ENCODE results near the gene KDSR. TPM values are rescaled to one million over a fixed set of nuclear protein-coding genes. Genes with fewer than 3 reads are reported as not detected.

Gene KDSR
- total RNA-seq, 1 donor from 2014 or later = 208 TPM

DNA sequence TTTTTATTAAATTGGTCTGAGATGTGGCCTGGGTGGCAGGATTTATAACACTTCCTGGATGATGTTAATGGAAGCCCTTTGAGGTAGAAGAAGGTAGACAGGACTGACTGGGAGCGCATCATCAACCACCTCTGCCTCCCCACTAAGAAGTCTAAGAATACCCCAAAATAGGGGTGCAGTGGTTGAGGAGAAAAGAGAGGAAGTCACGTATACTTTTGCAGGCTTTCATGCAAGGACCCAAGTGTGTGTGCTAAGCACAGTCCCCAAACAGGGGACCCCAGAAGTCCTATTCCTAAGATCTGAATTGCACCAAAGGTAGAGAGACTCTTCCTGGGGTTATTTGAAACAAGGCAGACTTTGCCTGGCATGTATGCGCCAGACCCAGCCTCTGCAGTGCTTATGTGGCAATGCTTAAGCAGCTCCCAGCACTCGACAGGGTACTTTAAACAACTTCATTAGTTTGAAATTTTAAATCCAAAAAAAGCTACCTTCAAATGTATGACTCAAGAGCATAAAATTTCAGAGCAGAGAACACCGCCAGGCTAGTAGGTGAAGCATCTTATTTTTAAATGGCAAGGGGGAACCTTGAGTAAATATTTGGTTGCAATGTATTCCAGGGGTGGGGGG, 82.7 kb downstream of the KDSR start:
- no peak for DNase-seq (ENCODE audit: low spot score in 2 of 2)
- Histone ChIP-seq H3K9me3 (no peaks in the 10 kb centered on the region), H3K27me3 (no peaks in the 10 kb centered on the region), H3K4me3 (no peak overlapping the region), H3K36me3 (no peaks in the 10 kb centered on the region), H3K4me1 (peaks cover 0 to 39% of the 10 kb centered on the region in 2 donors), H3K27ac (peak overlapping the region; percentile 14 to 20)
- TF ChIP-seq, protein P1, sequence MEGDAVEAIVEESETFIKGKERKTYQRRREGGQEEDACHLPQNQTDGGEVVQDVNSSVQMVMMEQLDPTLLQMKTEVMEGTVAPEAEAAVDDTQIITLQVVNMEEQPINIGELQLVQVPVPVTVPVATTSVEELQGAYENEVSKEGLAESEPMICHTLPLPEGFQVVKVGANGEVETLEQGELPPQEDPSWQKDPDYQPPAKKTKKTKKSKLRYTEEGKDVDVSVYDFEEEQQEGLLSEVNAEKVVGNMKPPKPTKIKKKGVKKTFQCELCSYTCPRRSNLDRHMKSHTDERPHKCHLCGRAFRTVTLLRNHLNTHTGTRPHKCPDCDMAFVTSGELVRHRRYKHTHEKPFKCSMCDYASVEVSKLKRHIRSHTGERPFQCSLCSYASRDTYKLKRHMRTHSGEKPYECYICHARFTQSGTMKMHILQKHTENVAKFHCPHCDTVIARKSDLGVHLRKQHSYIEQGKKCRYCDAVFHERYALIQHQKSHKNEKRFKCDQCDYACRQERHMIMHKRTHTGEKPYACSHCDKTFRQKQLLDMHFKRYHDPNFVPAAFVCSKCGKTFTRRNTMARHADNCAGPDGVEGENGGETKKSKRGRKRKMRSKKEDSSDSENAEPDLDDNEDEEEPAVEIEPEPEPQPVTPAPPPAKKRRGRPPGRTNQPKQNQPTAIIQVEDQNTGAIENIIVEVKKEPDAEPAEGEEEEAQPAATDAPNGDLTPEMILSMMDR (IDR thresholded peaks at IDR 0.05) = no peak
- intact Hi-C loops (cut with DNase I) = no loop called here

- H3K4me3 ChIP-seq = no peak overlapping the region
- H3K9me3 ChIP-seq = no peaks in the 10 kb centered on the region
- TF ChIP-seq, protein P1 (IDR thresholded peaks at IDR 0.05) = no peak
- H3K4me1 ChIP-seq = peaks cover 0 to 31% of the 10 kb centered on the region in 2 donors
- H3K27me3 ChIP-seq = no peaks in the 10 kb centered on the region
- no peak for DNase-seq (ENCODE audit: low spot score in 2 of 2)
- peak overlapping the region; percentile 14 to 20 for H3K27ac ChIP-seq
- H3K36me3 ChIP-seq = no peaks in the 10 kb centered on the region
- intact Hi-C loops (cut with DNase I) = no loop called here
Measured at GRCh38 chr18:63283305-63284094, 83.5 kb downstream of the KDSR start.

- H3K4me3 ChIP-seq = no peak overlapping the region
- no peak for DNase-seq (ENCODE audit: low spot score in 2 of 2)
- no peak overlapping the region for H3K27ac ChIP-seq
- intact Hi-C loops (cut with DNase I) = no loop called here
- H3K27me3 ChIP-seq = no peaks in the 10 kb centered on the region
- peaks cover 0 to 25% of the 10 kb centered on the region in 2 donors for H3K4me1 ChIP-seq
- H3K36me3 ChIP-seq = no peaks in the 10 kb centered on the region
- TF ChIP-seq, protein P1 (IDR thresholded peaks at IDR 0.05) = no peak
- H3K9me3 ChIP-seq = no peaks in the 10 kb centered on the region
Measured at GRCh38 chr18:63282793-63283192, 84.2 kb downstream of the KDSR start.

Other genes with a start within 250 kb of the KDSR start
- gene BCL2, start 47.4 kb downstream of the KDSR start, total RNA-seq = 20.5 TPM
- gene VPS4B, start 55.3 kb upstream of the KDSR start, total RNA-seq = 16.7 TPM
- not detected for gene SERPINB5, start 109.8 kb upstream of the KDSR start, total RNA-seq
- 0.32 TPM for gene SERPINB12, start 175.2 kb upstream of the KDSR start, total RNA-seq
- not detected for gene SERPINB13, start 220.1 kb upstream of the KDSR start, total RNA-seq